Activated CD8-positive, alpha-beta T cell treated with anti-CD3 and anti-CD28 coated beads for 36 hours (primary cell): ENCODE data around the gene ESRP2. TPM values are rescaled to one million over a fixed set of nuclear protein-coding genes. Genes with fewer than 3 reads are reported as not detected.

Experiments used
- ATAC-seq: fragments of 200-7000 bp; cut with Tn5 transposase; one replicate; pipeline ENCODE4 v1.10.0; 2021; ENCODE audit warnings: mild to moderate bottlenecking, moderate library complexity
- CTCF ChIA-PET: fragments of 350-600 bp; sonication (Branson Sonifier 250); formaldehyde crosslinking; loops from one replicate; lab custom pipeline; 2021; ENCODE audit warnings: antibody characterized with exemption; lab: Charles Lee
- POLR2A ChIA-PET: fragments of 350-600 bp; sonication (Branson Sonifier 250); formaldehyde crosslinking; loops from one replicate; lab custom pipeline; 2021; ENCODE audit warnings: antibody characterized with exemption; lab: Charles Lee
- DNase-seq: peaks from one replicate; pipeline ENCODE4 v3.0.0-alpha.2; 2020
- H3K27ac Mint-ChIP-seq: one replicate; pipeline ENCODE4 v1.8.0; 2021; ENCODE audit warnings: mild to moderate bottlenecking, mixed read lengths
- H3K27me3 Mint-ChIP-seq: one replicate; pipeline ENCODE4 v1.8.0; 2021; ENCODE audit warnings: mixed read lengths
- H3K36me3 Mint-ChIP-seq: one replicate; pipeline ENCODE4 v1.8.0; 2021; ENCODE audit warnings: low read depth, mixed read lengths
- H3K4me1 Mint-ChIP-seq: one replicate; pipeline ENCODE4 v1.8.0; 2021; ENCODE audit warnings: low read depth, mixed read lengths
- H3K4me3 Mint-ChIP-seq: one replicate; pipeline ENCODE4 v1.8.0; 2021; ENCODE audit warnings: mild to moderate bottlenecking, moderate library complexity, mixed read lengths
- H3K9me3 Mint-ChIP-seq: one replicate; pipeline ENCODE4 v1.8.0; 2021; ENCODE audit warnings: mixed read lengths
- CTCF ChIP-seq: fragments of 200-600 bp; IDR thresholded peaks from one replicate; pipeline ENCODE4 v1.8.0; 2022; ENCODE audit warnings: antibody characterized with exemption, mild to moderate bottlenecking
- intact Hi-C: fragments of 100-400 bp; cut with micrococcal nuclease; formaldehyde crosslinking; loops from one replicate; pipeline ENCODE4 v1.10.0; 2022
- total RNA-seq, 2 experiments: library from RNA; stranded (reverse); gene quantifications; one replicate each; pipeline ENCODE4 v1.2.3, GENCODE V29; 2021

The ESRP2 gene
- total RNA-seq, result under 1 TPM; 0.65 to 0.77 TPM

- TF ChIP-seq CTCF, result no peak
These were observed at the start of gene ESRP2 for GRCh38 chr16:68235887-68236136. Gene ESRP2 (minus strand): TSS chr16:68236127. CDS start chr16:68236045, 82 bp downstream.

GRCh38 chr16:68285683-68286082 is 49.8 kb upstream of the ESRP2 start:
- ChIA-PET CTCF (interaction anchor here (0.7 to 18.9 kb wide), 9 partner anchors 9 to 192 kb away, joined by 3 to 260 read pairs (median 4); partner anchors contain the start of gene SLC7A6), POLR2A (interaction anchor here (0.6 to 6.1 kb wide), 14 partner anchors 9 to 566 kb away, joined by 3 to 27 read pairs (median 4); partner anchors contain the start of genes GFOD2, PLA2G15, PRMT7 and SLC7A6)
- peaks cover 76% of the 10 kb centered on the region for H3K36me3 Mint-ChIP-seq
- no peak for TF ChIP-seq CTCF
- peak overlapping the region; percentile 70 for H3K4me3 Mint-ChIP-seq
- peak overlapping the region; percentile 95 for H3K27ac Mint-ChIP-seq
- H3K4me1 Mint-ChIP-seq, result peaks cover 90% of the 10 kb centered on the region
- no peaks in the 10 kb centered on the region for H3K9me3 Mint-ChIP-seq
- no peak for DNase-seq
- H3K27me3 Mint-ChIP-seq, result no peaks in the 10 kb centered on the region
- ATAC-seq, result no peak
- intact Hi-C loops, result loop anchor here (2.0 kb wide), 2 partner anchors 15 to 25 kb away; partner anchors contain the start of genes PRMT7 and SLC7A6OS

More at GRCh38 chr16:68235887-68236136, at the start of gene ESRP2:
- ChIA-PET CTCF (no interaction called here), POLR2A (interaction anchor here (0.9 to 3.0 kb wide), 3 partner anchors 8 to 13 kb away, joined by 3 to 17 read pairs (median 10); partner anchors contain the start of gene PLA2G15)
- H3K27me3 Mint-ChIP-seq, result no peaks in the 10 kb centered on the region
- ATAC-seq (no peak), DNase-seq (no peak)
- peak within 1 kb of the TSS; percentile 94 for H3K27ac Mint-ChIP-seq
- H3K36me3 Mint-ChIP-seq, result no peaks in the 10 kb centered on the region
- intact Hi-C loops, result no loop called here
- H3K9me3 Mint-ChIP-seq, result no peaks in the 10 kb centered on the region
- H3K4me1 Mint-ChIP-seq, result peaks cover 36% of the 10 kb centered on the region
- peak within 1 kb of the TSS; percentile 87 for H3K4me3 Mint-ChIP-seq

GRCh38 chr16:68284847-68285246 is 48.9 kb upstream of the ESRP2 start:
- H3K27me3 Mint-ChIP-seq, result no peaks in the 10 kb centered on the region
- DNase-seq, result peak; percentile 45
- H3K27ac Mint-ChIP-seq, result peak overlapping the region; percentile 95
- H3K4me1 Mint-ChIP-seq, result peaks cover 87% of the 10 kb centered on the region
- intact Hi-C loops, result loop anchor here (2.0 kb wide), 1 partner anchor 14 kb away; no protein-coding TSS in a partner anchor
- peak overlapping the region; percentile 46 for H3K4me3 Mint-ChIP-seq
- peak; percentile 1 for ATAC-seq
- ChIA-PET POLR2A (interaction anchor here (0.8 to 6.1 kb wide), 10 partner anchors 9 to 48 kb away, joined by 3 to 27 read pairs (median 5); partner anchors contain the start of genes PLA2G15 and SLC7A6), CTCF (interaction anchor here (0.7 to 18.9 kb wide), 8 partner anchors 10 to 96 kb away, joined by 3 to 260 read pairs (median 12); partner anchors contain the start of genes PRMT7, SLC7A6 and SLC7A6OS)
- peaks cover 74% of the 10 kb centered on the region for H3K36me3 Mint-ChIP-seq
- H3K9me3 Mint-ChIP-seq, result no peaks in the 10 kb centered on the region
- no peak for TF ChIP-seq CTCF

GRCh38 chr16:68283801-68284598 is 48.1 kb upstream of the ESRP2 start:
- ATAC-seq, result peak; percentile 45
- H3K9me3 Mint-ChIP-seq, result no peaks in the 10 kb centered on the region
- peak; percentile 58 for DNase-seq
- intact Hi-C loops, result loop anchor here (2.0 kb wide), 1 partner anchor 13 kb away; no protein-coding TSS in a partner anchor
- H3K4me1 Mint-ChIP-seq, result peaks cover 84% of the 10 kb centered on the region
- peak overlapping the region; percentile 46 for H3K4me3 Mint-ChIP-seq
- peak overlapping the region; percentile 95 for H3K27ac Mint-ChIP-seq
- H3K36me3 Mint-ChIP-seq, result peaks cover 72% of the 10 kb centered on the region
- TF ChIP-seq CTCF, result no peak
- ChIA-PET POLR2A (interaction anchor here (0.8 to 6.1 kb wide), 15 partner anchors 9 to 134 kb away, joined by 3 to 27 read pairs (median 4); partner anchors contain the start of genes PLA2G15, PRMT7, SLC7A6 and SLC7A6OS), CTCF (interaction anchor here (0.7 to 18.9 kb wide), 9 partner anchors 10 to 221 kb away, joined by 3 to 260 read pairs (median 4); partner anchors contain the start of genes PRMT7, SLC7A6 and SLC7A6OS)
- no peaks in the 10 kb centered on the region for H3K27me3 Mint-ChIP-seq
